Measurements from ENCODE around the gene TTYH1.
A peak's percentile ranks its signal among the peaks of the same experiment; 100 is the strongest.

TTYH1 gene

GRCh38 chr19:54393381-54393780 is 21.9 kb upstream of the TTYH1 start:
- DNase-seq, result no peak

DNA sequence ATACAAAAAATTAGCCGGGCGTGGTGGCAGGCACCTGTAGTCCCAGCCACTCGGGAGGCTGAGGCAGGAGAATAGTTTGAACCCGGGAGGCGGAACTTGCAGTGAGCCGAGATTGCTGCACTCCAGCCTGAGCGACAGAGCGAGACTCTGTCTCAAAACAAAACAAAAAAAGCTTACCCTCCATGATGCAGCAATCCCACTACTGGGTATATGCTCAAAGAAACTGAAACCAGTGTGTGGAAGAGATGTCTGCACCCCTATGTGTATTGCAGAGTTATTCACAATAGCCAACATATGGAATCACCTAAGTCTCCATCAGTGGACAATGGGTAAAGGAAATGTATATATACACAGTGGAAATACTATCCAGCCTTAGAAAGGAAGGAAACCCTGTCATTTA is 19.6 kb upstream of the TTYH1 start:
- DNase-seq, result no peak

DNA sequence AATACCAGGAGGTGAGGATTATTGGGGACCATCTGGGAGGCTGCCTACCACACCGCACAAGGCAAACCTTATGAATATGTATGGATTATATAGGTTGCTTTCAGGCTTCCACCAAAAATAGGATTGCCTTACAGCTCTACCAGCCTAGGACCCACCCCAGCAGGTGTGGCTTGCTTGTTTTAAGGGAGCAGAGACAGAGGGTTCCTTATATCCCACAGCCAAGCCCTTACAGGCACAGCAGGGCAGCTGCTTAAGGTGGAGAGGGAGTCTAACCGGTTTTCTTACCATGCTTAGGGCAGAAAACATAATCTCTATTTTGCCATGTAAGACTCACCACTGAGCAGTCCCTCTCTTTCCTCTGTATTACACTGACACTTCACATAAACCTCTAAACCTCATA is 16.1 kb upstream of the TTYH1 start:
- no peak for DNase-seq

GRCh38 chr19:54400913-54401312 is 14.4 kb upstream of the TTYH1 start:
- DNase-seq, result no peak

GRCh38 chr19:54403054-54403453 is 12.2 kb upstream of the TTYH1 start:
- DNase-seq, result no peak

DNA sequence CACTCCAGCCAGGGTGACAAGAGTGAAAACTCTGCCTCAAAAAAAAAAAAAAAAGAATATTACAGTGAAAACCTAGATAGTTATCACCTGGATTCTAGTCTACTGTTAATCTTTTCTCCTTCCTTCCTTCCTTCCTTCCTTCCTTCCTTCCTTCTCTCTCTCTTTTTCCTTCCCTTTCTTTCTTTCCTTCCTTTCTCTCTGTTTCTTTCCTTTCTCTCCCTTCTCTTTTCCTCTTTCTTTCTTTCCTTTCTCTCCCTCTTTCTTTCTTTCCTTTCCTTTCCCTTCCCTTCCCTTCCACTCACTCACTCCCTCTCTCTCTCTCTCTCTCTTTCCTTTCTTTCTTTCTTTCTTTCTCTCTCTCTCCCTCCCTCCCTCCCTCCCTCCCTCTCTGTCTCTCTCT is 9.6 kb upstream of the TTYH1 start:
- DNase-seq, result no peak

- DNase-seq, result no peak
These were observed 7.5 kb upstream of the TTYH1 start for GRCh38 chr19:54407780-54408179.

DNA sequence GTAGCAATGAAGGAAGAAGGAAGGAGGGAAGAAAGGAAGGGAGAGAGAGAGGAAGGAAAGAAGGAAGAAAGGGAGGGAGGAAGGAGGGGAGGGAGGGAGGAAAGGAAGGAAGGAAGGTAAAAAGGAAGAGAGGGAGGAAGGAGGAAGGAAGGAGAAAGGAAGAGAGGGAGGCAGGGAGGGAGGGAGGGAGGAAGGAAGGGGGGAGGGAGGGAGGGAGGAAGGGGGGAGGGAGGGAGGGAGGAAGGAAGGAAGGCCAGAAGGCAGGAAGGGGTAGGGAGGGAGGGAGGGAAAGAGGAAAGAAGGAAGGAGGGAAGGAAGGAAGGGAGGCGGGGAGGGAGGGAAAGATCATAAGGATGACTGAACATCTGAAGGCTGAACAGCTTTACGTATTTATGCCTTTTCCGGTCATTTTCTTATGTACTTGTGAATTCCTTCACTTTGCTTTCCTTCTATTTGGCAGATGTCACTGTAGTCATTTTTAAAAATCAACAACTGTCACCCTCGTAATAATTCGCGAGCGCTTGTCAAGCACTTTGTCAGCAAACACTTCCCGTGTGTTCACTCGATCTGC is 6.7 kb upstream of the TTYH1 start:
- no peak for DNase-seq

GRCh38 chr19:54411033-54411432 is 4.2 kb upstream of the TTYH1 start:
- DNase-seq, result no peak

DNA sequence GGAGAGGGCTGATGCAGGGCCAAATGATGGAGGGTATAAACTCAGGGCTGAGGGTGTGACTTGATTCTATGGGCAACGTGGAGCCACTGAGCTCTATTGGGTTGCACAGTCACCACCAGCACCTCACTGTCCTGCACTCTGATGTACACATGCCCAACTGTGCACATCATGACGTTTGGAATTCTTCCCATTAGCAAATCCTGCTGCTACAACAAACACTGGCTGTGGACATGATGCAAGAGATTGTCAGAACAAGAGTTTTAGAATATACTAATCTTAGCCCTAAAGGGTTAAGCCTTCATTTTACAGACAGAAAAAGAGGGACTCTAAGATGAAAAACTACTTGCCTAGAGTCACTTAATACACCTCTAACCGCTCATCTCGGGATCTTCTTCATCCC is 2.4 kb upstream of the TTYH1 start:
- DNase-seq, result no peak

- no peak for DNase-seq
These were observed 1.1 kb upstream of the TTYH1 start for GRCh38 chr19:54414156-54414555.

GRCh38 chr19:54415901-54416673 is 823 bp downstream of the TTYH1 start:
- no peak for DNase-seq

DNA sequence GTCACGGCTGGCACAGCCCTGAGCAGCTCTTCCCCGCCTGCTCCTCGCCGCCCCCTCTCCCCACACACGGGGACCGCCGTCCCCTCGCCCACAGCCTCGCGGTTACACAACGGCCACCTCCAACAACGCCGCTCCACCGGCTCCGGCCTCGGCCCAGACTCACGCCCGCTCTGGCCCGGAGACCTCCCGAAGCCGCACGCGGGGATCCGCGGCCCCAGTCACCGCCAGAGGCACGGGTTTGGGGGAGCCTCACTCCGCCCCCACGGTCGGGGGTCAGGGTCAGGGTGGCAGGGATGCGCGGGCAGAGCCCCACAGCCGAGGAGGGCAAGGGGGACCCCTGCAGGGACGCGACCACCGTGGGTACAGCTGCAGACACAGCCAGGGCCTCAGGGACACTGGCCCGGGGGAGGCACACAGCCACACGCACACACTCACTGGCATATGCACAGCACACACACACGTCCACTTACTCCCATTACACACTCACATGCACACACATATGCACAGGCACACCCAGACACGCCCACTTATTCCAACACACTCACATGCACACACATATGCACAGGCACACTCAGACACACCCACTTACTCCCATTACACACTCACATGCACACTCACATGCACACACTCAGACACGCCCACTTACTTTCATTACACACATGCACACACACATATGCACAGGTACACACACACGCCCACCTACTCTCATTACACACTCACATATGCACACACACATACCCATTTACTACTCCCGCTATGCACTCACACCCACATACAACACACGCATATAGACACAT is 1.6 kb downstream of the TTYH1 start:
- DNase-seq, result no peak

DNA sequence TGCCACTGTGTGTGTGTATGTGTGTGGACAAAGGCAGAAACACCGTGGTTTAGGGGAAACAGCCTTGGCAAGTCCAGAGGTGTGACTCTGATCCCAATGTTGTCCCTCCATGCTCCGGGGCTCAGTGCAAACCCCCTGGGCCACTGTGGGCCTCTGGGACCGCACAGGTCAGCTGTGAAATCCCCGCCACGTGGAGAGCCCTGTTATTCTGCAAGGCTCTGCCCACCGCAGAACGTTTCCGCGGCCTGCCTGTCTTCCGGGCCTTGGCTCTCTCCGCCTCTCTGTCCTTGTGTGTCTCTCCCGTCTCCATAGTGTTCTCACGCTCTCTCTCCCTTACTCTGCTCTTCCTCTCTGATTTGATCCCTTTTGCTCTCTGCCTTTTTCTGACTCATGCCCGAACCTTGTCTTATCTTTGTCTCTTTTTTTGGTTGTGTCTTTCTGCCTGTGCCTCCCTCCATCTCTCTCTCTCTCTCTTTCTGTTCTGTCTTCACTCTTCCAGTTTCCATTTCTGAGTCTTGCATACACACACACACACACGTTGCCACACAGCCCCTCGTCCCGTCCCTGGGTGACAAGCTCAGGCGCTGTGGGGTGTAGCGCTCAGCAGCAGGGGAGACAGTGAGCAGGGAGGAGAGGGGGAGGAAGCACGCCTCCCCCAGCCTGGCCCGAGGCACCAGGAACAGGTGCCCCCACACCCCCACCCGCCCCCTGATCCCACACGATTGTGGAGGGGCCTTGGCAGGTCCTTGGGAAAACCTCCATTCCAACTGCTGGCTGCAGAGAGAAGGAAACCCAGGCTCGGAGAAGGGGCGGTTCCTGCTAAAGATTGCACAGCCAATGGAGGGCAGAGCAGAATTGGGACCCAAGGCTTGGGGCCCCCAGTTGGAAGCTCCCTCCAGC is 3.0 kb downstream of the TTYH1 start:
- DNase-seq, result peak; percentile 13

DNA sequence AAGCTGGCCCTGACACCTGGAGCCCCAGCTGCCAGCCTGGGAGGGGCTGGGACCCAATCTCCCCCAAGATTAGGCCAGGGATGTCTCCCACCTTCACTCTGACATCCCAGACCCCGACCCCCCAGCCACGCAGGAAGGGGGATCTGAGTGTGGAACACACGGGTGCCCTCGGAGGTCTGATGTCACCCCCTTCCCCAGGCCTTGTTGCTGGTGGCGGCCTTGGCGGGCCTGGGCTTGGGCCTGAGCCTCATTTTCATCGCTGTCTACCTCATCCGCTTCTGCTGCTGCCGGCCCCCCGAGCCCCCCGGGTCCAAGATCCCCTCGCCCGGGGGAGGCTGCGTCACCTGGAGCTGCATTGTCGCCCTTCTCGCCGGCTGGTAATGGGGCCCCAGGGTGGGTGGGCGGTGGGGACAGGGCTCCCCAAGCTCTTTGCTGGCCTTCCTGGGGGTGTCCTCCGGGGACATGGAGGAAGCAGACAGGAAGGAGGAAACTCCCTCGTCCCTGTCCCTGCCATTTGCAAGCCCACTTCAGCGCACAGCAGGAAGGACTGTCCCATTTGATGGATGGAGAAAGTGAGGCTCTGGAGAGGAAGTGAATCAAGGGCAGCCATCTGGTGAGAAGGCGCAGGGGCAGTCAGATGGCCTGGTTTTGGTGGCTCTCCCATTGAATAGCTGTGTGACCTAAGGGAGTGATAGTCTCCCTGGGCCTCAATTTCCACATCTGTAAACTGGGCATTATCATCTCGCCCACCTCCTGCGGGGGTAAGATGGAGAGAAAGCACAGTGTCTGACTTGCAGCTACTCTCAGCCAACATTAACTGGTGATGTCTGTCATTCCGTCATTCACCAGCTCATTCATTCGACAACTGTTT is 3.9 kb downstream of the TTYH1 start:
- DNase-seq, result no peak

GRCh38 chr19:54420068-54420382 is 4.8 kb downstream of the TTYH1 start:
- no peak for DNase-seq

DNA sequence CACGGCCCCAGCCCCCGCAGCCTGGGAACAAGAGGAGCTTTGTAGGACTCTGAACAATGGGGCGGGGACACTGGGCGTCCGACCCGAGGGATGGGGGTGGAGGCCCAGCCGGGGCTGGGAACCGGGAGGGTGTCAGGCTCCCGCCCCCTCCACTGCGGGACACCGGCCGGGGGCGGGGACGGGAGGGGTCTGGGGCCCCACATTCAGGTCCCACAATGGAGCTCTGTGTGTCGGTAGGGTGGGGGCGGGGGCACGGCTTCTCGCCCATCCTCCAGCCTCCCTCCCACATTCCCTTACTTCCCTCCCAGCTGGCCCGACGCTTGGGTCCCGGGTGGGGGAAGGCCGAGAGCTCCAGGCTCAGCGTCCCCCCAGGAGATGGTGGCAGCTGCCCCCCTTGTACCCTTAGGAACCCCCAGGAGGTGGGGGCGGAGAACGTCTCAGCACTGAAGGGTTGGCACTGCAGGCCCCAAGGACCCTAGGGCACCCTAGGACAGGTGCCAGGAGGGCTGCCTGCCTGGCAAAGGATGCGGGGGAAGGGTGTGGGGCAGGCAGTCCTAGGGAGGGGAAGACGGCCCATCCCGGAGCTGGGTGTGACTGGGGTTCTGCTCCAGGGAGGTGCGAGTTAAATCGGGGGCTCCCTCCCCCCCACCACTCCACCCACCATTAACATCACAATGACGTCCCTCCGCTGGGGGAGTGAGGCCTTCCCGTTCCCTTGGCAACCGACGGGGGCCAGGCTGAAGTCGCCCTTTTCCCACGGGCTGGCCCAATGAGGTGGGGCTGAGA is 5.3 kb downstream of the TTYH1 start:
- no peak for DNase-seq

DNA sequence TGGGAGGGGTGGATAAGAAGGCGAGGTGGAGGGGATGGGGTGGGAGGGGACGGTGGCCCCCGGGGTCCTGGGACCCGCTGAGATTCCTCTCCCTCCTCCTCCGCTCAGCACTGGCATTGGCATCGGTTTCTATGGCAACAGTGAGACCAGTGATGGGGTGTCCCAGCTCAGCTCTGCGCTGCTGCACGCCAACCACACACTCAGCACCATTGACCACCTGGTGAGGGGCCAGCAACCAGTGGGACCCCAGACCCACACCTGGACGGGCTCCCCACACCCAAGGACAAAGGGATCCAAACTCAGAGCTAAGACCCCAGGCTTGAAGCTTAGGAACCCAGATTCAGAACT is 5.9 kb downstream of the TTYH1 start:
- DNase-seq, result no peak

- no peak for DNase-seq
These were observed 6.3 kb downstream of the TTYH1 start for GRCh38 chr19:54421521-54421920.

GRCh38 chr19:54422136-54422535 is 6.9 kb downstream of the TTYH1 start:
- DNase-seq, result peak; percentile 82

DNA sequence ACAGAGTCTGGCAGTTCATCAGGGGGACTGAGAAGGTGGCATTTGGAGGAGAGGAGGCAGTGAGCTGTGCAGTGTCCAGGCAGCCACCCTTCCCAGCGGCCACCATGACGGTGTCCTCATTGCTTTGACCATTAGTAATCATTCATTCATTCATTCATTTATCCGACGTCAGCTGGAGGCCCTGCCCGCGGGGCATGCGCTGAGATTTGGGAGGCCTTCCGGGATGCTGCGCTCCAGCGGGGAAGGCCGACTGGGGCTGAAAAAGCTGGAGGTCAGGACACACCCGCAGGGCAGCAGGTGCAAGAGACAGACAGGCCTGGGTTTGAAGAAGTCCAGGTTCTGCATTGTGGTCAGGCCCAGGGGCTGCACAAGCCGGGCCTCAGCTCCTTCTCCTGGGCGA is 8.9 kb downstream of the TTYH1 start:
- DNase-seq, result no peak

Data from NCI-H69 (cell line).